Measurements from ENCODE around the gene ERH. TPM values are rescaled to one million over a fixed set of nuclear protein-coding genes. Genes with fewer than 3 reads are reported as not detected.
A peak's percentile ranks its signal among the peaks of the same experiment; 100 is the strongest.

ERH gene
- total and polyA plus RNA-seq, 12 donors, result 102 to 151 (median 130) TPM

GRCh38 chr14:69345402-69345801 is 52.7 kb downstream of the ERH start:
- Histone ChIP-seq H3K27ac (no peak overlapping the region), H3K4me1 (peaks cover 0 to 12% (median 8%) of the 10 kb centered on the region in 9 donors), H3K27me3 (no peaks in the 10 kb centered on the region), H3K36me3 (peaks cover 0 to 48% (median 0%) of the 10 kb centered on the region in 9 donors), H3K4me3 (no peak overlapping the region), H3K9me3 (no peaks in the 10 kb centered on the region)
- DNase-seq (no peak), ATAC-seq (no peak)
- intact Hi-C loops (cut with DNase I), result loop anchor here in 6 of 10 donors (5.0 to 10.0 kb wide), 3 partner anchors 88 to 103 kb away; no protein-coding TSS in a partner anchor
- WGBS, 2 donors, result 66 to 77% methylated on average over 4 of the region's 4 CpGs
- TF ChIP-seq CTCF (IDR thresholded peaks at IDR 0.05), result no peak

GRCh38 chr14:69344171-69344570 is 53.9 kb downstream of the ERH start:
- H3K27ac ChIP-seq, result no peak overlapping the region
- peaks cover 0 to 12% (median 8%) of the 10 kb centered on the region in 9 donors for H3K4me1 ChIP-seq
- H3K4me3 ChIP-seq, result no peak overlapping the region
- no peak for DNase-seq
- no peaks in the 10 kb centered on the region for H3K9me3 ChIP-seq
- ATAC-seq, result no peak
- intact Hi-C loops (cut with DNase I), result loop anchor here in 1 of 10 donors (10.0 kb wide), 1 partner anchor 89 kb away; no protein-coding TSS in a partner anchor
- TF ChIP-seq CTCF (IDR thresholded peaks at IDR 0.05), result no peak
- 91 to 96% methylated on average over 3 of the region's 3 CpGs for WGBS, 2 donors
- H3K36me3 ChIP-seq, result peaks cover 0 to 53% (median 0%) of the 10 kb centered on the region in 9 donors
- no peaks in the 10 kb centered on the region for H3K27me3 ChIP-seq

GRCh38 chr14:69342928-69343525 is 55.1 kb downstream of the ERH start:
- Histone ChIP-seq H3K27ac (peak overlapping the region in 1 of 10 donors; percentile 40), H3K4me1 (peaks cover 0 to 12% (median 8%) of the 10 kb centered on the region in 9 donors), H3K36me3 (peaks cover 0 to 51% (median 0%) of the 10 kb centered on the region in 9 donors), H3K9me3 (no peaks in the 10 kb centered on the region), H3K4me3 (no peak overlapping the region), H3K27me3 (no peaks in the 10 kb centered on the region)
- WGBS, 2 donors, result 32 to 35% methylated on average over 8 of the region's 8 CpGs
- no peak for DNase-seq
- peak in 6 of 8 donors; percentile 20 to 81 (median 68) for ATAC-seq
- TF ChIP-seq CTCF (IDR thresholded peaks at IDR 0.05), result no peak
- intact Hi-C loops (cut with DNase I), result loop anchor here in 1 of 10 donors (10.0 kb wide), 1 partner anchor 88 kb away; no protein-coding TSS in a partner anchor

- H3K4me3 ChIP-seq, result no peak overlapping the region
- peaks cover 0 to 16% (median 8%) of the 10 kb centered on the region in 9 donors for H3K4me1 ChIP-seq
- no peaks in the 10 kb centered on the region for H3K9me3 ChIP-seq
- TF ChIP-seq CTCF (IDR thresholded peaks at IDR 0.05), result no peak
- peaks cover 0 to 42% (median 0%) of the 10 kb centered on the region in 9 donors for H3K36me3 ChIP-seq
- intact Hi-C loops (cut with DNase I), result loop anchor here in 1 of 10 donors (5.0 kb wide), 1 partner anchor 1433 kb away; no protein-coding TSS in a partner anchor
- no peak for ATAC-seq
- H3K27me3 ChIP-seq, result no peaks in the 10 kb centered on the region
- 96% methylated on average over 13 of the region's 13 CpGs for WGBS, 2 donors
- H3K27ac ChIP-seq, result no peak overlapping the region
- DNase-seq, result no peak
Measured at GRCh38 chr14:69339426-69339825, 58.7 kb downstream of the ERH start.

Measured in heart right ventricle (tissue), 16 donors.